Colonic mucosa (tissue), 4 donors: ENCODE data around the gene SIPA1L3. TPM values are rescaled to one million over a fixed set of nuclear protein-coding genes. Genes with fewer than 3 reads are reported as not detected.
A peak's percentile ranks its signal among the peaks of the same experiment; 100 is the strongest.

ENCODE experiments used
- DNase-seq: peaks from one replicate; pipeline ENCODE4 v3.0.0-alpha.2; 2020
- H3K27ac ChIP-seq: fragments of 200-600 bp; one replicate; pipeline ENCODE4 v1.8.0; 2021
- H3K27me3 ChIP-seq: fragments of 200-600 bp; one replicate; pipeline ENCODE4 v1.8.0; 2021
- H3K36me3 ChIP-seq: fragments of 200-600 bp; one replicate; pipeline ENCODE4 v1.8.0; 2021
- H3K4me1 ChIP-seq: fragments of 200-600 bp; one replicate; pipeline ENCODE4 v1.8.0; 2021; ENCODE audit warnings: mild to moderate bottlenecking
- H3K4me3 ChIP-seq: fragments of 200-600 bp; one replicate; pipeline ENCODE4 v1.8.0; 2021
- H3K9ac ChIP-seq, 2 donors: one replicate each; pipeline ENCODE4 v1.7.0; 2013; ENCODE audit warnings: control low read depth in 2 of 2, low read depth in 2 of 2, low read length in 2 of 2
- H3K9me3 ChIP-seq: fragments of 200-600 bp; one replicate; pipeline ENCODE4 v1.8.0; 2021
- intact Hi-C: fragments of 100-400 bp; cut with DNase I; formaldehyde crosslinking; loops from one replicate; pipeline ENCODE4 v1.14.1; 2022
- total RNA-seq, 2 donors: library from RNA; stranded (reverse); fragmentation: NEBNext Ultra II Directional in 1 of 2; extraction: Animal tissue kit (Norgen Biotek cat#: 25700) in 1 of 2; gene quantifications; one replicate each; pipeline ENCODE4 v1.2.1, GENCODE V29; 2021
- TF ChIP-seq, protein P1 (sequence below): fragments of 200-600 bp; IDR thresholded peaks from one replicate; pipeline ENCODE4 v1.8.0; 2022; ENCODE audit warnings: antibody characterized with exemption, mild to moderate bottlenecking
- donor health status: healthy.
- donor health status: DM: no; HTN: no; CAD: no.
- donor health status: DM: no; HTN: no; CAD: no.

The SIPA1L3 gene
- total RNA-seq, 2 donors from 2014 or later: 98.6 to 113 TPM

GRCh38 chr19:38057959-38058690 lies 151.1 kb downstream of the SIPA1L3 start:
- Histone ChIP-seq H3K27me3 (no peaks in the 10 kb centered on the region), H3K27ac (peak overlapping the region; percentile 72), H3K9me3 (no peaks in the 10 kb centered on the region), H3K4me1 (no peaks in the 10 kb centered on the region), H3K36me3 (no peaks in the 10 kb centered on the region), H3K9ac (no peak overlapping the region), H3K4me3 (no peak overlapping the region)
- intact Hi-C loops: no loop called here
- DNase-seq: peak; percentile 71
- TF ChIP-seq, protein P1, sequence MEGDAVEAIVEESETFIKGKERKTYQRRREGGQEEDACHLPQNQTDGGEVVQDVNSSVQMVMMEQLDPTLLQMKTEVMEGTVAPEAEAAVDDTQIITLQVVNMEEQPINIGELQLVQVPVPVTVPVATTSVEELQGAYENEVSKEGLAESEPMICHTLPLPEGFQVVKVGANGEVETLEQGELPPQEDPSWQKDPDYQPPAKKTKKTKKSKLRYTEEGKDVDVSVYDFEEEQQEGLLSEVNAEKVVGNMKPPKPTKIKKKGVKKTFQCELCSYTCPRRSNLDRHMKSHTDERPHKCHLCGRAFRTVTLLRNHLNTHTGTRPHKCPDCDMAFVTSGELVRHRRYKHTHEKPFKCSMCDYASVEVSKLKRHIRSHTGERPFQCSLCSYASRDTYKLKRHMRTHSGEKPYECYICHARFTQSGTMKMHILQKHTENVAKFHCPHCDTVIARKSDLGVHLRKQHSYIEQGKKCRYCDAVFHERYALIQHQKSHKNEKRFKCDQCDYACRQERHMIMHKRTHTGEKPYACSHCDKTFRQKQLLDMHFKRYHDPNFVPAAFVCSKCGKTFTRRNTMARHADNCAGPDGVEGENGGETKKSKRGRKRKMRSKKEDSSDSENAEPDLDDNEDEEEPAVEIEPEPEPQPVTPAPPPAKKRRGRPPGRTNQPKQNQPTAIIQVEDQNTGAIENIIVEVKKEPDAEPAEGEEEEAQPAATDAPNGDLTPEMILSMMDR: no peak

GRCh38 chr19:38059897-38060296 lies 152.9 kb downstream of the SIPA1L3 start:
- TF ChIP-seq, protein P1: no peak
- no peak for DNase-seq
- H3K36me3 ChIP-seq: no peaks in the 10 kb centered on the region
- peak overlapping the region; percentile 43 for H3K27ac ChIP-seq
- no peaks in the 10 kb centered on the region for H3K27me3 ChIP-seq
- no peaks in the 10 kb centered on the region for H3K4me1 ChIP-seq
- no peak overlapping the region for H3K9ac ChIP-seq
- no peaks in the 10 kb centered on the region for H3K9me3 ChIP-seq
- no peak overlapping the region for H3K4me3 ChIP-seq
- intact Hi-C loops: no loop called here

DNA sequence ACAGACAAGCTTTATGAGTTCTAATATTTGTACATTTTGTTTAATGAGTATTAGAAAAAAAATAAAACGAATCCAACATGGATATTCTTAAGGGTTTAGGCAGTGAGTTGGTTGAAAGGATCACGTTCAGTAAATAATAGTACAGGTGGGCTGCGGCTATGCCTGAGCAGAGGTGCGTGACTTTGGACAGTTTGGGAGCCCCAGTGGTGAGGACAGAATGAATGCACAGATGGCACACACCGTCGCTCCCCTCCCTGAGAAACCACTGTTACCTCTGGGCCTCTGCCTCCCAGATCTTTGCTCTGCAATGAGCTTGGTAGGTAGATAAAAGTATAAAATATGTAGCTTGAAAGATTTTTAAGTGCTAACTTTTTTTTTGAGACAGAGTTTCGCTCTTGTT lies 153.3 kb downstream of the SIPA1L3 start:
- TF ChIP-seq, protein P1: no peak
- Histone ChIP-seq H3K27ac (no peak overlapping the region), H3K27me3 (no peaks in the 10 kb centered on the region), H3K4me1 (no peaks in the 10 kb centered on the region), H3K36me3 (no peaks in the 10 kb centered on the region), H3K4me3 (no peak overlapping the region), H3K9me3 (no peaks in the 10 kb centered on the region), H3K9ac (no peak overlapping the region)
- intact Hi-C loops: no loop called here
- DNase-seq: no peak

GRCh38 chr19:38061294-38061693 lies 154.3 kb downstream of the SIPA1L3 start:
- H3K27ac ChIP-seq: no peak overlapping the region
- TF ChIP-seq, protein P1: no peak
- intact Hi-C loops: no loop called here
- no peak overlapping the region for H3K4me3 ChIP-seq
- no peak overlapping the region for H3K9ac ChIP-seq
- H3K4me1 ChIP-seq: no peaks in the 10 kb centered on the region
- no peaks in the 10 kb centered on the region for H3K27me3 ChIP-seq
- no peak for DNase-seq
- H3K9me3 ChIP-seq: no peaks in the 10 kb centered on the region
- no peaks in the 10 kb centered on the region for H3K36me3 ChIP-seq

DNA sequence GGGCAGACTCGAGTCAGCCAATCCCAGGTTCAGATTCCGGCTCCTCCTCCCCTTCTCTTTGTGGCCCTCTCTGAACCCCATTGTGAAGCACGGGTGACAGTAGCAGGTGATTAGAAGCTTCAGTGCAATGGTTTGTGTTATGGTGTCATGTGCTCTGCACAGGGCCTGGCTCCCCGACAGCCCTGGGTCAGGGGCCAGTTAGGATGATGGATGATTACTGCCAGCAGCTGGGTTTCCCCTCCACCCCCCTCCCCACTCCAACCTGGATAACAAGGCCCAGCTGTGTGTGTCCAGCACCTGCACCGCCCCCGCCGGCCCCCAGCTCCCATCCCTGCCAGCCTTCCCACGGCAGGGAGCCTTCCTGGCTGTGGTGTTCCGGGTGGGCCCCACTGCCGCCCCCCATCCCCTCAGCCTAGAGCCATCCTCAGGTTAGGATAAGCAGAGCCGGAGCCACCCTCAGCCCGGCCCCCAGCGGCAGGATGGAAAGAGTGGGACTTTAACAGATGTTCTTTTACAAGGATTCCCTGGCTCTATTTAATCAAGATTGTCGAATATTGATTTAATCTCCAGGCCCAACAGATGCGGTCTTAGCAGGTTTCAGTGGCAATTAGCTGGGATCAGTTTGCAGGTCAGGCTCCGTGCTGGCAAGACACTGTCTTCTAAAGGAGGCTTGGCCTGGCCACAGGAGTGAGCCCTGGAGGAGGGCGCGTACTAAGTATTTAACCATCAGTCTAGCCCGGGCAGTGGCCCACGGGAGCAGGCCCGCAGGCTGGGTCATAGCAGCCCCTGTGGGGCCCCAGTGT lies 156.2 kb downstream of the SIPA1L3 start:
- Histone ChIP-seq H3K27ac (peak overlapping the region; percentile 32), H3K4me3 (no peak overlapping the region), H3K4me1 (no peaks in the 10 kb centered on the region), H3K9me3 (no peaks in the 10 kb centered on the region), H3K36me3 (no peaks in the 10 kb centered on the region), H3K27me3 (no peaks in the 10 kb centered on the region), H3K9ac (no peak overlapping the region)
- TF ChIP-seq, protein P1: no peak
- DNase-seq: no peak
- intact Hi-C loops: no loop called here
